GM19468 (cell line): Measurements from ENCODE around the gene ZMYM1.

Experiments
- ATAC-seq: cut with Tn5 transposase; IDR thresholded peaks from one replicate; pipeline ENCODE4 v1.9.1; 2021; ENCODE audit warnings: mild to moderate bottlenecking, moderate library complexity, moderate number of reproducible peaks; ENCODE audit not compliant: unreplicated experiment; ENCODE audit errors: extremely low read depth

The ZMYM1 gene

DNA sequence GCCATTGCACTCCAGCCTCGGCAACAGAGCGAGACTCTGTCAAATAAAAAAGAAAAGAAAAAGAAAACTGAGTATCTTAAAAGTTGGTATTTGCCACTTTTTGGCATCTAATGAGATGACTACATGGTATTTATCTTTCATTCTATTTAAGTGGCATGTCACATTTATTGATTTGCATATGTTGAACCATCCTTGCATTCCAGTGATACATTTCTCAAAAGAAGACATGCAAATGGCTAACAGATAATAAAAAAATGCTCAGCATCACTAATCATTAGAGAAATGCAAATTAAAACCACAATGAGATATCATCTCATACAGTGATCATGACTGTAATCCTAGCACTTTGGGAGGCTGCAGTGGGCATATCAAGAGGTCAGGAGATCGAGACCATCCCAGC lies 85.7 kb downstream of the ZMYM1 start:
- no peak for ATAC-seq
